KOPT-K1 (cell line): ENCODE results near the gene PIAS2.
"Not testable (repeated sequence)": the region's sequence is repeated elsewhere in the genome, so short reads cannot be mapped to it uniquely, and the experiment has no call there.

Source experiments
- H3K27ac ChIP-seq: fragments of 200-600 bp; sonication (generic); 2 replicates; pipeline ENCODE4 v1.5.1; 2016; ENCODE audit warnings: antibody characterized with exemption, mild to moderate bottlenecking, low read depth, low read length; ENCODE audit not compliant: poor library complexity, severe bottlenecking
- H3K36me3 ChIP-seq: fragments of 200-600 bp; sonication (generic); 2 replicates; pipeline ENCODE4 v1.5.1; 2017; ENCODE audit warnings: antibody characterized with exemption, mild to moderate bottlenecking, low read length, moderate library complexity; ENCODE audit not compliant: insufficient read depth
- H3K9me3 ChIP-seq: fragments of 200-600 bp; sonication (generic); 2 replicates; pipeline ENCODE4 v1.5.1; 2017; ENCODE audit warnings: antibody characterized with exemption, low read length, mild to moderate bottlenecking; ENCODE audit not compliant: insufficient read depth, poor library complexity, severe bottlenecking

Gene PIAS2

GRCh38 chr18:46877329-46877987 is 39.8 kb downstream of the PIAS2 start:
- Histone ChIP-seq H3K36me3 (peaks cover 54% of the 10 kb centered on the region), H3K9me3 (peaks cover 66% of the 10 kb centered on the region), H3K27ac (no peak overlapping the region)

DNA sequence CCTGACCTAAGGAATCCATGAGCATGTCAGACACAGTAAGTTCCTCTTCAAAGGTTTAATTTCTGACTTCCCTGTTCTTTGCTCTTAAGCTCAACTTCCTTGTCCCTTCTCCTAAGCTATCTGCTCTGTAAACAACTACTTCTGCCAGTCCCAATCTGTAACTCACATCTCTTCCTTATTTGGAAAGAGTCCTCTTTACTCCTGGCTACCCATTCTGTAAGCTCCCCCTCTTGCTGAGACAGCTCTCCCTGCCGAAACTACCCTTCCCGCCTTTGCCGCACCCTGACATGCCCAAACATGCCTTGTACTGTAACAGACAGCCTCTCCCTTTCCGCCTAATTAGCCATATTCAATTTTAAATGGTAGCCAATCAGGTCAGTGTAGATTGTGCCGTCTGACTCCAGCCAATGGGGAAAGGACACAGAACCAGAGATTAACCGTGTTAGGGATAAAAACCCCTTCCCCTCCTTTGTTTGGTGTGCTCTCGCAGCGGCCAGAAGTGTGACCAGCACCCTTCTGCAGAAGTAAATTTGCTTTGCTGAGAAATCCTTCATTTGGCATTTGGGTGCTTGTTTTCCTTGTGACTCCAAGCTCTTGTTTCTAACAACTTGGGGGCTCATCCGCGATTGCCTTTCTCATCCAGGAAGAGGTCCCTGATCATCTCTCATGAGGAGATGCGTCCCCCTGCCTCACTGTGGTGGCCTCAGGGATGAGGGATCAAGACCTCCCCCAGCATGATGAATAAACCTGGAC is 49.0 kb downstream of the PIAS2 start:
- Histone ChIP-seq H3K27ac (no peak overlapping the region), H3K9me3 (peaks cover 49% of the 10 kb centered on the region), H3K36me3 (peaks cover 27% of the 10 kb centered on the region)

- H3K9me3 ChIP-seq: peaks cover 45% of the 10 kb centered on the region
- H3K36me3 ChIP-seq: peaks cover 27% of the 10 kb centered on the region
- H3K27ac ChIP-seq: no peak overlapping the region
Observed at GRCh38 chr18:46867367-46868143, 49.8 kb downstream of the PIAS2 start.

GRCh38 chr18:46866523-46866922 is 50.8 kb downstream of the PIAS2 start:
- Histone ChIP-seq H3K9me3 (peaks cover 37% of the 10 kb centered on the region), H3K36me3 (peaks cover 20% of the 10 kb centered on the region), H3K27ac (no peak overlapping the region)

DNA sequence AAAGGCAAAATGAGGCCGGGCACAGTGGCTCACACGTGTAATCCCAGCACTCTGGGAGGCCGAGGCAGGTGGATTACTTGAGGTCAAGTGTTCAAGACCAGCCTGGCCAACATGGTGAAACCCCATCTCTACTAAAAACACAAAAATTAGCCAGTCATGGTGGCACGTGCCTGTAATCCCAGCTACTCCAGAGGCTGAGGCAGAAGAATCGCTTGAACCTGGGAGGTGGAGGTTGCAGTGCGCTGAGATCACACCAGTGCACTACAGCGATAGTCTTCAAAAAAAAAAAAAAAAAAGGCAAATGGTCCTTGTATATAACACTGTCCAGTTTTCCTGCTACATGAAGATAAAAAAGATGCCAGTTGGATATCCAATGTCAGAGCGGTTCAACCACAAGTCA is 52.1 kb downstream of the PIAS2 start:
- Histone ChIP-seq H3K9me3 (peaks cover 27% of the 10 kb centered on the region), H3K36me3 (peaks cover 23% of the 10 kb centered on the region)
- H3K27ac ChIP-seq: not testable (repeated sequence)

DNA sequence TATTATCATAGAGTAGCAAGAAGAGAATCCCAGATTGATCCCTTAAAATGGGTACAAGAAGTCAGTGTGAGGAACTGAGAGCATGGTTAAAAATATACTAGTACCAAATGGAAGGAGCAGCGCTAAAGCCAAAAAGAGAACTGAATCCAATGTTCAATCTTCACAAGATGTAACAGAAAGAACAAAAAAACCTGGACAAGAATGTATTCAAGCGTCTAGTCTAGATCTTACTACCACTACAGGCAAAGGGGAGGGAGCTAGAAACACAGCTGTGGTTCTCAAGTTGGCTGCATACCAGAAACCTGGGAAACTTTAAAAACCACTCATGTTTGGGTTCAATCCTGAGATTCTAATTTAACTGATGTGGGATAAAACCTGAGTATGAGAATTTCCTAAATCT is 57.5 kb downstream of the PIAS2 start:
- Histone ChIP-seq H3K27ac (no peak overlapping the region), H3K36me3 (peaks cover 21% of the 10 kb centered on the region), H3K9me3 (no peaks in the 10 kb centered on the region)

DNA sequence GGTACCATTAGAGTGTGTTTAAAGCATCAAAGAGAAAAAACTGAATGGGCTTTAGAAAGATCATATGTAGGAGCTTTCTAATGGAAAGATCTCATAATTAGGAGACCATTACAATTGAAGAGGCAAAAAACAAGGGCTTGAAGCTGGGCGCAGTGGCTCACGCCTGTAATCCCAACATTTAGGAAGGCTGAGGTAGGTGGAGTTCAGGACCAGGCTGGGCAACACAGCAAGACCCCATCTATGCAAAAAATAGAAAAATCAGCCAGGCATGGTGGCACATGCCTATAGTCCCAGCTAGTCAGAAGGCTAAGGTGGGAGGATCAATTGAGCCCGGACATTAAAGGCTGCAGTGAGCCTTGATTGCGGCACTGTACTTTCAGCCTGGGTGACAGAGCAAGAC is 59.0 kb downstream of the PIAS2 start:
- no peaks in the 10 kb centered on the region for H3K9me3 ChIP-seq
- H3K27ac ChIP-seq: no peak overlapping the region
- H3K36me3 ChIP-seq: peaks cover 36% of the 10 kb centered on the region

DNA sequence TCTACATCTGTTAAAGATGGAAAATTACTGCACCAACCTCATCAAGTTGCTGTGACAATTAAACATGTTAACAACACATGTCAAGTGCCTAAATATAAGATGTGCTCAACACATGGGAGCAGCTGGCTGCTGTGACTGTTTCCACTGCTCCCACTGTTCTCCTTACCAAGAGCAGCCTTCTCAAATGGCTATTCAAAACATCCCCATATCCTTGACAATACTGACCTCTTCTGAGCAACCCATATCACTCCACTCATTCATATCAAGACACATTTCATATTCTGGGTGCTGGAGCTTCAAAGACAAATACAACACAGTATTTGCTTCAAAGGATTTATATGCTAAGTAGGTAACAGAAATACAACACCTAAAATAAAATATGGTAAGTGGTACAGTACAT is 60.3 kb downstream of the PIAS2 start:
- Histone ChIP-seq H3K9me3 (no peaks in the 10 kb centered on the region), H3K36me3 (peaks cover 49% of the 10 kb centered on the region), H3K27ac (no peak overlapping the region)

GRCh38 chr18:46849007-46849406 is 68.3 kb downstream of the PIAS2 start:
- Histone ChIP-seq H3K27ac (no peak overlapping the region), H3K9me3 (no peaks in the 10 kb centered on the region), H3K36me3 (peaks cover 37% of the 10 kb centered on the region)

GRCh38 chr18:46843372-46843771 is 73.9 kb downstream of the PIAS2 start:
- Histone ChIP-seq H3K9me3 (no peaks in the 10 kb centered on the region), H3K27ac (no peak overlapping the region), H3K36me3 (peaks cover 32% of the 10 kb centered on the region)

GRCh38 chr18:46842583-46842982 is 74.7 kb downstream of the PIAS2 start:
- H3K36me3 ChIP-seq: peaks cover 39% of the 10 kb centered on the region
- H3K9me3 ChIP-seq: no peaks in the 10 kb centered on the region
- no peak overlapping the region for H3K27ac ChIP-seq

- Histone ChIP-seq H3K9me3 (no peaks in the 10 kb centered on the region), H3K36me3 (peaks cover 68% of the 10 kb centered on the region), H3K27ac (no peak overlapping the region)
Observed at GRCh38 chr18:46833899-46834298, 83.4 kb downstream of the PIAS2 start.

DNA sequence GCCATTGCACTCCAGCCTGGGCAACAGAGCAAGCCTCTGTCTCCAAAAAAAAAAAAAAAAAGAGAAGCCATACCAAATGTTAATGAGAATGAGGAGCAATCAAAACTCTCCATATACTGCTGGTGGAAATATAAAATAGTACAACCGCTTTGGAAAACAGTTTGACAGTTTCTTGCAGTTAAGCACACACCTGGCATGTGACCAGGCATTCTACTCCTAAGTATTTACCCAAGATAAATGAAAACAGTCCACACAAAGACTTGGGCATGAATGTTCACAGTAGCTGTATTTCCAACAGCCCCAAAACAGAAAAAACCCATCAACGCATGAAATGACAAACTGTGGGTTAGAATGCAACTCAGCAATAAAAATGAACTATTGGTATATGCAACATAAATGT is 84.5 kb downstream of the PIAS2 start:
- Histone ChIP-seq H3K36me3 (peaks cover 70% of the 10 kb centered on the region), H3K9me3 (no peaks in the 10 kb centered on the region), H3K27ac (no peak overlapping the region)

DNA sequence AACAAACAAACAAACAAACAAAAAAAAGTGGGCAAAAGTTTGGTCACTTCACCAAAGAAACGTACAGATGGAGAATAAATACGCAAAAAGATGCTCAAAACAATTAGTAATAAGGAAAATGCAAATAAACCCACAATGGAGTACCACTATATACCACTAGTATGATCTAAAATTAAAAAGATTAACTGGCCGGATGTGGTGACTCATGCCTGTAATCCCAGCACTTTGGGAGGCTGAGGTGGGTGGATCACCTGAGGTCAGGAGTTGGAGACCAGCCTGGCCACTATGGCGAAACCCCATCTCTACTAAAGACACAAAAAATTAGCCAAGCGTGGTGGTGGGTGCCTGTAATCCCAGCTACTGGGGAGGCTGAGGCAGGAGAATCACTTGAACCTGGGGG is 84.9 kb downstream of the PIAS2 start:
- peaks cover 71% of the 10 kb centered on the region for H3K36me3 ChIP-seq
- not testable (repeated sequence) for H3K9me3 ChIP-seq, H3K27ac ChIP-seq

GRCh38 chr18:46831434-46831833 is 85.9 kb downstream of the PIAS2 start:
- Histone ChIP-seq H3K36me3 (peaks cover 78% of the 10 kb centered on the region), H3K27ac (no peak overlapping the region), H3K9me3 (no peaks in the 10 kb centered on the region)
